HCT116 (cell line): ENCODE results near the gene NUB1. TPM values are rescaled to one million over a fixed set of nuclear protein-coding genes. Genes with fewer than 3 reads are reported as not detected.

Experiments
- ATAC-seq: fragments of 200-7000 bp; cut with Tn5 transposase; 2 replicates; pipeline ENCODE4 v1.9.1; 2020; ENCODE audit warnings: mild to moderate bottlenecking, moderate library complexity
- BruUV-seq: library from RNA; stranded (reverse); fragments of 400-500 nt; replicated peaks from 2 replicates; lab custom pipeline; 2021; lab: Mats Ljungman, UMichigan
- CTCF ChIA-PET: fragments of 300-600 bp; sonication (Branson Sonifier 250); formaldehyde crosslinking; loops from one replicate; lab custom pipeline; 2021; ENCODE audit warnings: antibody characterized with exemption; lab: Charles Lee
- POLR2A ChIA-PET: fragments of 300-600, 350-600 bp; sonication (Branson Sonifier 250); formaldehyde crosslinking; loops from one replicate; lab custom pipeline; 2021; ENCODE audit warnings: antibody characterized with exemption; lab: Charles Lee
- RAD21 ChIA-PET, 2 experiments: fragments of 300-600 bp; sonication (Branson Sonifier 250); formaldehyde crosslinking; loops; one replicate each; lab custom pipeline; 2023; ENCODE audit warnings: low total read pairs in 2 of 2; ENCODE audit not compliant: uncharacterized antibody in 2 of 2, unreplicated experiment in 2 of 2, low non-redundant PET in 1 of 2; lab: Charles Lee
- DNase-seq: peaks from one replicate; pipeline ENCODE4 v3.0.0-alpha.2; 2010; ENCODE audit warnings: low read depth, low spot score
- H2AFZ ChIP-seq: fragments of 200-600 bp; shearing (Covaris generic), sonication (generic); 2 replicates; pipeline ENCODE4 v1.6.1; 2017; ENCODE audit warnings: low read depth, mixed run types, mixed read lengths, antibody characterized with exemption, low read length; ENCODE audit not compliant: poor library complexity, severe bottlenecking
- H3K27ac ChIP-seq: 2 replicates; pipeline ENCODE4 v1.5.1; 2012; ENCODE audit warnings: low read depth, low read length
- H3K27me3 ChIP-seq: fragments of 200-600 bp; sonication (generic); 2 replicates; pipeline ENCODE4 v1.6.1; 2016; ENCODE audit warnings: mixed run types, low read length, mixed read lengths; ENCODE audit not compliant: insufficient read depth
- H3K36me3 ChIP-seq, 2 experiments: fragments of 200-500 bp in 1 of 2; fragments of 200-600 bp in 1 of 2; sonication (Bioruptor generic) in 1 of 2; sonication (generic) in 1 of 2; 2 replicates each; pipeline versions ENCODE4 v1.5.1 to v1.6.1; 2014 to 2016; ENCODE audit warnings: low read length in 2 of 2, inconsistent platforms in 1 of 2, mixed read lengths in 1 of 2, mixed run types in 1 of 2; ENCODE audit not compliant: insufficient read depth in 2 of 2, control insufficient read depth in 1 of 2
- H3K4me1 ChIP-seq, 2 experiments: fragments of 200-600 bp in 1 of 2; sonication (generic) in 1 of 2; 2 replicates each; pipeline versions ENCODE4 v1.5.1 to v1.6.1; 2012 to 2017; ENCODE audit warnings: low read length in 2 of 2, inconsistent platforms in 1 of 2, mild to moderate bottlenecking in 1 of 2, mixed read lengths in 1 of 2, mixed run types in 1 of 2, moderate library complexity in 1 of 2; ENCODE audit not compliant: insufficient read depth in 2 of 2, control insufficient read depth in 1 of 2
- H3K4me2 ChIP-seq: fragments of 200-600 bp; sonication (generic); 2 replicates; pipeline ENCODE4 v1.6.1; 2017; ENCODE audit warnings: mixed run types, low read length, mixed read lengths
- H3K4me3 ChIP-seq, 2 experiments: fragments of 200-600 bp in 1 of 2; sonication (generic) in 1 of 2; replicated peaks in 1 of 2; 2 replicates each; pipeline ENCODE4 v1.5.1; 2011 to 2016; ENCODE audit warnings: low read length in 2 of 2, control low read depth in 1 of 2, low read depth in 1 of 2, mild to moderate bottlenecking in 1 of 2, mixed read lengths in 1 of 2, mixed run types in 1 of 2
- H3K79me2 ChIP-seq: fragments of 200-600 bp; sonication (generic); 2 replicates; pipeline ENCODE4 v1.6.1; 2017; ENCODE audit warnings: mild to moderate bottlenecking, mixed run types, low read length, moderate library complexity, mixed read lengths; ENCODE audit not compliant: insufficient read depth
- H3K9ac ChIP-seq: fragments of 200-600 bp; sonication (generic); 2 replicates; pipeline ENCODE4 v1.6.1; 2016; ENCODE audit warnings: low read length, mixed read lengths
- H3K9me2 ChIP-seq: fragments of 200-600 bp; sonication (generic), shearing (Covaris generic); 2 replicates; pipeline ENCODE4 v1.6.1; 2017; ENCODE audit warnings: mixed run types, mild to moderate bottlenecking, moderate library complexity; ENCODE audit not compliant: insufficient read depth
- H3K9me3 ChIP-seq, 2 experiments: fragments of 200-500 bp in 1 of 2; fragments of 200-600 bp in 1 of 2; sonication (Bioruptor generic) in 1 of 2; sonication (generic) in 1 of 2; 2 replicates each; pipeline ENCODE4 v1.6.1; 2014 to 2017; ENCODE audit warnings: low read length in 2 of 2, mixed read lengths in 2 of 2, inconsistent platforms in 1 of 2, low read depth in 1 of 2, mild to moderate bottlenecking in 1 of 2, mixed run types in 1 of 2, moderate library complexity in 1 of 2; ENCODE audit not compliant: control insufficient read depth in 1 of 2, insufficient read depth in 1 of 2
- H4K20me1 ChIP-seq: fragments of 200-600 bp; sonication (generic), shearing (Covaris generic); 2 replicates; pipeline ENCODE4 v1.6.1; 2017; ENCODE audit warnings: mixed run types, mild to moderate bottlenecking, moderate library complexity; ENCODE audit not compliant: insufficient read depth
- CBX3 ChIP-seq: IDR thresholded peaks from 2 replicates; pipeline ENCODE4 v1.6.1; 2012; ENCODE audit warnings: low read depth
- CTCF ChIP-seq, 3 experiments: fragments of 200-600 bp in 1 of 3; sonication (generic) in 1 of 3; IDR thresholded peaks in 2 of 3; conservative IDR thresholded peaks in 1 of 3; 2 replicates each; pipeline ENCODE4 v1.5.1; 2012 to 2017; ENCODE audit warnings: low read depth in 2 of 3, low read length in 2 of 3, antibody characterized with exemption in 1 of 3, borderline replicate concordance in 1 of 3, control low read depth in 1 of 3, mild to moderate bottlenecking in 1 of 3, mixed read lengths in 1 of 3, mixed run types in 1 of 3, moderate library complexity in 1 of 3; ENCODE audit not compliant: insufficient read depth in 1 of 3
- EGR1 ChIP-seq: IDR thresholded peaks from 2 replicates; pipeline ENCODE4 v1.6.1; 2012; ENCODE audit warnings: low read depth
- EZH2 ChIP-seq: fragments of 200-600 bp; sonication (generic); IDR thresholded peaks from 2 replicates; pipeline ENCODE4 v1.6.1; 2017; ENCODE audit warnings: antibody characterized with exemption, mixed run types
- FOSL1 ChIP-seq: IDR thresholded peaks from 2 replicates; pipeline ENCODE4 v1.6.1; 2012; ENCODE audit warnings: low read depth
- POLR2A ChIP-seq: IDR thresholded peaks from 2 replicates; pipeline ENCODE4 v1.7.0; 2011; ENCODE audit warnings: borderline replicate concordance; ENCODE audit not compliant: insufficient read depth, insufficient read length; ENCODE audit errors: extremely low read depth
- SP1 ChIP-seq: IDR thresholded peaks from 2 replicates; pipeline ENCODE4 v1.6.1; 2012; ENCODE audit warnings: low read depth
- ZFX ChIP-seq: fragments of 450-650 bp; IDR thresholded peaks from 2 replicates; pipeline ENCODE4 v1.6.1; 2017
- intact Hi-C: fragments of 100-400 bp; cut with micrococcal nuclease; formaldehyde crosslinking; loops from 2 replicates; pipeline ENCODE4 v1.10.0; 2022
- total RNA-seq: library from RNA; stranded (reverse); gene quantifications from one replicate; pipeline ENCODE4 v1.2.1, GENCODE V29; 2021; ENCODE audit not compliant: unreplicated experiment
- TF ChIP-seq, protein P1 (sequence below): IDR thresholded peaks from 2 replicates; pipeline ENCODE4 v1.6.1; 2012

The NUB1 gene
- total RNA-seq, 1 experiment from 2014 or later = 44.0 TPM

DNA sequence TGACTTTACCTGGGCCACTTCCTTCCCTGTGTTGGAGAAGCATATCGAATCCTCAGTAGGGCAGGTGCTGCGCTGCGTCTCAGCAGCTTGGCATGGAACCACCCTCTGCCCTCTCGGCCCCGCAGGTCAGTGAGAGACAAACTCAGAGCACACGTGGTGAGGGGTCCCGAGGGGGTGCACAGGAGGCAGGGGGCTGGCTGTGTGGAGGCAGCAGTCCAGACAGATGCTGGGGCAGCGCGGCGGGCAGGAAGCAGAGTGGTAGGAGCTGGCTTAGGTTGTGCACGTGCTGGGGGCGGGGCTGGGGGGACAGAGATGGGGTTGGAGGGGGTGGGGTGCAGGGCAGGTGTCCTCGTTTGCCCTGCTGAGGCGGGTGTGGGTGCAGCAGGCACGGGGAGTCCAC, 33.1 kb downstream of the NUB1 start:
- Histone ChIP-seq H3K9me3 (no peaks in the 10 kb centered on the region), H3K27me3 (no peaks in the 10 kb centered on the region), H3K9me2 (no peaks in the 10 kb centered on the region), H3K4me2 (no peak overlapping the region), H3K79me2 (no peaks in the 10 kb centered on the region), H3K36me3 (no peaks in the 10 kb centered on the region; a peak in 1 of 4 replicates), H2AFZ (no peak overlapping the region), H3K4me1 (no peaks in the 10 kb centered on the region), H3K9ac (no peak overlapping the region), H3K27ac (no peak overlapping the region), H3K4me3 (no peak overlapping the region), H4K20me1 (no peaks in the 10 kb centered on the region)
- CTCF ChIA-PET = no interaction called here
- TF ChIP-seq FOSL1 (no peak), POLR2A (no peak), EGR1 (no peak), CBX3 (no peak), ZFX (no peak), CTCF (IDR thresholded peaks at IDR 0.05 in 2 of 3, conservative IDR thresholded peaks at IDR 0.05 in 1 of 3; ENCODE audit: borderline replicate concordance in 1 of 3, insufficient read depth in 1 of 3, low read depth in 2 of 3, low read length in 2 of 3) (no peak), EZH2 (no peak), SP1 (no peak)
- TF ChIP-seq, protein P1, sequence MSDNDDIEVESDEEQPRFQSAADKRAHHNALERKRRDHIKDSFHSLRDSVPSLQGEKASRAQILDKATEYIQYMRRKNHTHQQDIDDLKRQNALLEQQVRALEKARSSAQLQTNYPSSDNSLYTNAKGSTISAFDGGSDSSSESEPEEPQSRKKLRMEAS = no peak
- intact Hi-C loops = no loop called here
- no TSS peak for BruUV-seq
- RAD21 ChIA-PET = no interaction called here
- POLR2A ChIA-PET = no interaction called here
- no peak for DNase-seq
- ATAC-seq = no peak
